Adrenal gland (tissue), 5 donors: Measurements from ENCODE around the gene TPSG1.
"Not testable (repeated sequence)": the region's sequence is repeated elsewhere in the genome, so short reads cannot be mapped to it uniquely, and the experiment has no call there.

ENCODE experiments used
- CTCF ChIP-seq, 6 experiments: fragments of 450-650 bp in 4 of 6; fragments of 200-600 bp in 2 of 6; sonication (generic) in 1 of 6; IDR thresholded peaks; 1 replicate in 5 of 6; 2 replicates in 1 of 6; pipeline versions ENCODE4 v1.5.1 to v1.8.0; 2016 to 2021; ENCODE audit warnings: antibody characterized with exemption in 6 of 6, mild to moderate bottlenecking in 2 of 6, moderate library complexity in 1 of 6
- POLR2A ChIP-seq, 2 donors: fragments of 450-650 bp; IDR thresholded peaks; one replicate each; pipeline ENCODE4 v1.6.1; 2017; ENCODE audit warnings: antibody characterized with exemption in 2 of 2, mild to moderate bottlenecking in 2 of 2, moderate library complexity in 1 of 2
- donor health status: DM: no; HTN: no; CAD: no.

- TF ChIP-seq CTCF, POLR2A (IDR thresholded peaks at IDR 0.05): not testable (repeated sequence)
Observed at GRCh38 chr16:1230471-1231212, 5.6 kb upstream of the TPSG1 start.
